LHCN-M2 (cell line): ENCODE measurements around the gene RAD1. TPM values are rescaled to one million over a fixed set of nuclear protein-coding genes. Genes with fewer than 3 reads are reported as not detected.
"Not testable (repeated sequence)": the region's sequence is repeated elsewhere in the genome, so short reads cannot be mapped to it uniquely, and the experiment has no call there.

Experiments
- DNase-seq: peaks from one replicate; pipeline ENCODE4 v3.0.0-alpha.2; 2012; ENCODE audit warnings: low read depth
- polyA plus RNA-seq: library from polyadenylated mRNA; unstranded; fragments of >200 nt; gene quantifications from one replicate; pipeline ENCODE4 v1.2.1, GENCODE V29; 2012; ENCODE audit warnings: missing spikeins
- total RNA-seq: library from RNA; depleted of rRNA; stranded (reverse); fragments of >200 nt; gene quantifications from 2 replicates; pipeline ENCODE4 v1.2.3, GENCODE V29; 2014; rRNA removed

The RAD1 gene
- total RNA-seq: 24.6 and 30.2 TPM in 2 replicates
- 18.9 TPM for polyA plus RNA-seq

- peak; percentile 96 for DNase-seq
These were observed at the start of gene RAD1, which contains the start of gene BRIX1 for GRCh38 chr5:34915139-34915855. Gene RAD1, minus strand, starts transcription at chr5:34915504. Its CDS starts 612 bp downstream, at chr5:34914892. Gene BRIX1, plus strand, starts transcription at chr5:34915711. Its CDS starts 28 bp downstream, at chr5:34915739.

- peak; percentile 34 for DNase-seq
These were observed 44.0 kb upstream of the RAD1 start for GRCh38 chr5:34959323-34959722.

GRCh38 chr5:34957857-34958690 is 42.8 kb upstream of the RAD1 start:
- DNase-seq: peak; percentile 26

- DNase-seq: no peak
These were observed 42.0 kb upstream of the RAD1 start for GRCh38 chr5:34957321-34957720.

GRCh38 chr5:34944460-34945047 is 29.2 kb upstream of the RAD1 start:
- DNase-seq: no peak

GRCh38 chr5:34944044-34944443 is 28.7 kb upstream of the RAD1 start:
- no peak for DNase-seq

GRCh38 chr5:34941936-34942335 is 26.6 kb upstream of the RAD1 start:
- DNase-seq: no peak

- DNase-seq: no peak
These were observed 17.6 kb upstream of the RAD1 start for GRCh38 chr5:34932947-34933346.

GRCh38 chr5:34930870-34931269 is 15.6 kb upstream of the RAD1 start:
- DNase-seq: no peak

GRCh38 chr5:34930462-34930844 is 15.1 kb upstream of the RAD1 start:
- peak; percentile 8 for DNase-seq

GRCh38 chr5:34929720-34930461 is 14.6 kb upstream of the RAD1 start:
- peak; percentile 75 for DNase-seq

GRCh38 chr5:34929134-34929719 is 13.9 kb upstream of the RAD1 start, which contains the start of gene DNAJC21:
Gene DNAJC21, plus strand, starts transcription at chr5:34929559. Its CDS starts 261 bp downstream, at chr5:34929820.
- DNase-seq: peak; percentile 94

GRCh38 chr5:34928267-34928666 is 13.0 kb upstream of the RAD1 start:
- no peak for DNase-seq

GRCh38 chr5:34927785-34928184 is 12.5 kb upstream of the RAD1 start:
- no peak for DNase-seq

GRCh38 chr5:34926318-34926888 is 11.1 kb upstream of the RAD1 start:
- no peak for DNase-seq

- DNase-seq: no peak
These were observed 9.1 kb upstream of the RAD1 start for GRCh38 chr5:34924462-34924765.

- DNase-seq: peak; percentile 92
These were observed 8.6 kb upstream of the RAD1 start for GRCh38 chr5:34923694-34924461.

- not testable (repeated sequence) for DNase-seq
These were observed 8.0 kb upstream of the RAD1 start for GRCh38 chr5:34923256-34923655.

GRCh38 chr5:34919077-34919476 is 3.8 kb upstream of the RAD1 start:
- DNase-seq: no peak

GRCh38 chr5:34918025-34918424 is 2.7 kb upstream of the RAD1 start:
- no peak for DNase-seq
